ENCODE measurements around the gene C4BPB.

The C4BPB gene

DNA sequence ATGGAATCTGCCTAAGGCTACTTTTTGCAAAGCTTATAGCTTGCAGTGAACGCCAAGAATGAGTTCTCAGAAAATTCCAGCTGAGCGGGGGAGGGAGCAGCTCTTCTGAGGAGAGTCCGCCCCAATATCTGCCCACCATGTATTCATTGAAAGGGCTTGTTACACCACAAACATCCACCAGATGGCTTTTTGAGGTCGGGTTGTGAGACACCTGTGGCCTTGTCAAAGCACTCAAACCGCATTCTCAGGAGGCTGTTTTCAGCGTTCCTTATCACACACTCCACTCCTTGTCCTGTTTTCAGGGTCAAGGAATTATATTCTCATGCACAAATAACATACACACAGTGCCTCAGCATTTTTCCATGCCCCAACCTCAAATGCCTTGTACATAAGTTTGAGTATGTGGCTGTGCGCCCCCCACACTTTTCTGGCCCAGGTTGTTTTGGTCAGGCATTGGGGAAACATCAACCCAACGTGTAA is 3.9 kb upstream of the C4BPB start:
- peak; percentile 10 to 20 for DNase-seq (ENCODE audit: low read depth in 2 of 2)

DNA sequence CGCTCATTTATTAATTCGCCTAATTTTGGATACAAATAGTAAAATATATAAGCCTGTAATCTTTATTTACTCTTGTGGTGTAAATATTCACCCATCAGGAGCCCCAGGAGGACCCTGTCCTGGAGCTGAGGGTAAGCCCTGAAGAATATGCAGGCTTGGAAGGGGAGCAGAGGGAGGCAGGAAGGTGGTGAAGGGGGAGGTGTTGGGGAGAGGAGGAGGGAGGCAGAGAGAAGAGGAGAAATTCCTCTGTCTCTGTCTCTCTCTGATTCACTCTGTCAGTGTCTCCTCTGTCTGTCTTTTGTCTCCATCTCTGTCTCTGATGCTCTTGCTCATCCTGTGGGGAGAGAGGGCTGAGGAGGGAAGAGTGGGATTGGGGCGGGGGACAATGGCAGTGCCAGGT is 2.8 kb upstream of the C4BPB start:
- DNase-seq (ENCODE audit: low read depth in 2 of 2) = no peak

DNA sequence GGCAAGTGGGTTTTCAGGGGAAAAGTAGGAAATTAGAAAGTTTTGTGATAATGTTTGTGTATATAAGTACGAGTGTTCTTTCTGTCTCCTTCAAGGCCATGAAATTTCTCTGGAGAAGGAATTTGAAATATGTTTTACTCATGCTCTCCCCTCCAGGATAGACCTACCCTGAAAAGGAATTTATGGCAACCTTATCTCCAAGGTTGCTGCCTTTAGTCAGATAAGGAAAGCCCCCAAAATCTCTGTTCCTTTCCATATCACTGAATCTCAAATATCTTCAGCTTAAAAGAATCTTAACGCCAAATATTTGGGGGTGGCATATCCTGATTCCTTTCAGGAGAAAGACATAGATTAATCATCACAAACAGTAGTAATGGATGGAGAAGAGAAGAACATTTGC is 499 bp upstream of the C4BPB start:
- no peak for DNase-seq (ENCODE audit: low read depth in 2 of 2)

DNA sequence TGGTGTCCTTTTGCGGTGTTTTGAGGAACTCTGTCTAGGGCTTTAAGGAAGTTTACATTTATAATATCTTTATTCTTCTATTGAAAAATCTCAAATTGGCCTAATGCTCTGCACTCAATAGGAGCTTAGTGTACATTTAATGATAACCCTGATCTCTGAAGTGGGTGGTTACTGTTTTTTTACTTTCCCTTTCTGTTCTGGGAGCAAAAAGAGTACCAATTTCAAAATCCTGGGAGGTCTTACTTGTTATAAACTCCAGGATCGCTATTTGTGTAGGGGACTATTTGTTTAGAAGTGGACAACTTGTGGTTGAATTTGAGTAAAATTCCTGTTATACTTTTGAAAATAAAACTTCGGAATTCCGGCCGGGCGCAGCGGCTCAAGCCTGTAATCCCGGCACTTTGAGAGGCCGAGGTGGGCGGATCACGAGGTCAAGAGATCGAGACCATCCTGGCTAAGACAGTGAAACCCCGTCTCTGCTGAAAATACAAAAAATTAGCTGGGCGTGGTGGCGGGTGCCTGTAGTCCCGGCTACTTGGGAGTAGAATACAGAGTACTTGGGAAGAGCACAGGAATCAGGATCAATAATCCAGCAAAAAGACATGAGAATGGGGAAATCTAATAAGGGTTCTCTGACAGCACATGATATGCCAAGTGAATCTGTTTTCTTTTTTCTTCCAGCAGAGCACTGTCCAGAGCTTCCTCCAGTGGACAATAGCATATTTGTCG is 1.1 kb downstream of the C4BPB start:
- no peak for DNase-seq (ENCODE audit: low read depth in 2 of 2)

DNA sequence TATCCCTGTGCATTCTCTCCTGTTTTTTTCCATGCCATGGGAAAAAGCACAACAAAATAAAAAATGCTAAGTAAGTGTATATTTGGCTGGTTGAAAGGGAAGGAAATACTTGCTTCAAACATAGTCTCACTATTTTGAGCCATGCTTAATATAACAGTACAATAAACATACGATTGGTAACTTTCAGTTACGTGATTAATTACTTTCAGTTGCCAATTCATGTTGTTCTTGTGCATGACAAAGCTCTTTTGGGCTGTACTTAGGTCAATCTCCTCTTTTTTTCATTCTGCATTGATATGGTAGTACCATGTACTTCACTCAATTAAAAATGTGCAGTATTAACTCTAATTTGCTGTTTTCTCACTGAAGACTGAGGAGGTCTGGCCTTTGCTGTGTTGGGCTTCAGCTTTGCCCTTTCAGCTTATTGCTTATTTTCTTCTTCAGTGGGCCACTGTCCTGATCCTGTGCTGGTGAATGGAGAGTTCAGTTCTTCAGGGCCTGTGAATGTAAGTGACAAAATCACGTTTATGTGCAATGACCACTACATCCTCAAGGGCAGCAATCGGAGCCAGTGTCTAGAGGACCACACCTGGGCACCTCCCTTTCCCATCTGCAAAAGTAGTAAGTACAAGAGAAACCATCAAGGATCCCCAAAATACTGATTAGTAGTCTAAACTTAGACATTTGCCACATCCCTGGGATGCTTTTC is 2.7 kb downstream of the C4BPB start:
- no peak for DNase-seq (ENCODE audit: low read depth in 2 of 2)

DNA sequence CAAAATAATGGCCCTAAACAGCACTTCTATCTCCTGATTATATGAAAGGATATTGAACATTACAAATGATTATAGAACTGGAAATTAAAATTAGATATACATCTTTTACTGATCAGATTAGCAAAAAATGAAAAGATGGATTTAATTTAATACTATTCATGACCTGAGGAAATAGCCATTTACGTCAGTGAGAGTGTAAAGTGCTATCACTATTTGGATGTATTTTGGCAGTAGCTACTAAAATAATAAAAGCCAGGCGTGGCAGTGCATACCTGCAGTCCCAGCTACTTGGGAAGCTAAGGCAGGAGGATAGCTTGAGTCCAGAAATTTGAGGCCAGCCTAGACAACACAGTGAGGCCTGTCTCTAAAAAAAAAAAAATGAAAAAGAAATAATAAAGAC is 5.3 kb downstream of the C4BPB start:
- no peak for DNase-seq (ENCODE audit: low read depth in 2 of 2)

DNA sequence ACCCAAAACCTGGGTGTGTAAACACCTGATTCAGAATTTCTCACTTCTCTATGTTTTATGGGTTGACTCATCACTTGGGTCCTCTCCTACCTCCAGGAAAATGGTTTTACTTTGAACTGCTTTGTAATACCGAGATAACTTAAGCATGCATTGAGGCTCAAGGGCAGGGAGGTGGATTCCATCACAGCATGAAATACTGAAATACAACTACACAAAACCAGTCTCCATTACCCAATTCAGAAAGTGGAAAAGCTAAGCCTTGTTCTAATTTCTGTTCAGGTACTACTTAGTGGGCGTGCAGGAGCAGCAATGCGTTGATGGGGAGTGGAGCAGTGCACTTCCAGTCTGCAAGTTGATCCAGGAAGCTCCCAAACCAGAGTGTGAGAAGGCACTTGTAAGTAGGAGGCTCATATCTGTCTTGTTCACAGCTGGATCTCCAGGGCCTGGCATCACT is 9.2 kb downstream of the C4BPB start:
- no peak for DNase-seq (ENCODE audit: low read depth in 2 of 2)

DNA sequence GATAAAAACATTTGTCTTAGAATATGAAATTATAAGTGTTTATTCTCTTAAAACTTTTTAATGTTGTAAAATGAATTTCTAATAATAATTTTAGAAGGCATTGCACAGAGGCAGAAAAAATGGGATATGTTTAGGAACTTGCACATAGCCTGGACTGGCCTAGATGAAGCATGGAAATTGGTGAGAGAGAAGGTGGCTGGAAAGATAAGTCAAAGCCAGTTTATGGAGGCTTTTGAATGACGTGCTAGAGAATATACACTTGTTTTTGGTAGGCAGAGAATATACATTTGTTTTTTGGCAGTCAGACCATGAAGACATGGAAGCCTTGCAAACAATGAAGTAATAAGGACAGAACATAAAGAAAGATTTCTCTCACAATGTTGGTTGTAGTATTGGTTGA is 13.1 kb downstream of the C4BPB start:
- no peak for DNase-seq (ENCODE audit: low read depth in 2 of 2)

DNA sequence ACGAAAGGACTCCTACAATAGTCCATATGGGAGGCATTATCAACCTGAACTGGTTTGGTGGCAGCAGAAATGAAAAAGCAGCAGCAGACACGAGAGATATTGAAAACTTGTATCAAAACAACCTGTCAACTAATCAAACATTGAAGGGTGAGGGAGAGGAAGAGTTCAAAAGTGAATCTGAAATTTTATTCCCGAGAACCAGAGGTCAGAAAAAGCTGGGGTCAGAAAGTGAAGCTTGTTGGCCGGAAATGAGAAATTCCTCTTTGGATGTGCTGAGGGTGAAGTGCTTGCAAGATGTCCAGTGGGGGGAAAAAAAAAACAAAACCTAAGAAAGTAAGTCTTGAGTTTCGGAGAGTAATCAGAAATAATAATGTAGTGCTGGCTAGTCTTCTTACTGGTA is 13.5 kb downstream of the C4BPB start:
- no peak for DNase-seq (ENCODE audit: low read depth in 2 of 2)

DNA sequence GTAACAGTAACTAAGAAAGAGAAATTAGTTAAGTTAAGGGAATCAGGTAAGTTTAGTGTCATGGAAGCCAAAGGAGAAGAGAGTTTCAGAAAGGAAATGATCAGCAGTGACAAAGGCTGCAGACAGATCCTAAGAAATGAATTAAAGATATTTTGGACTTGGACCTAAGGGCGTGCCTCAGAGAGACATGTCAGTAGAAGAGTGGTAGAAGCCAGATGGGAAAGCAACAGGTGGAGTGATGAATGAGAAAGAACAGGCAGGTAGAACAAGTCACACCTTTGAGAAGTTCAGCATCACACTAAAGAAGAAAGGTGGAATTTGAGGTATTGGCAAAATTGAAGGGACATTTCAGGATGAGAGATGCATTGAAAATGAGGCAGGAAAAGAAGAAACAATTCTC is 14.0 kb downstream of the C4BPB start:
- DNase-seq (ENCODE audit: low read depth in 2 of 2) = no peak

DNA sequence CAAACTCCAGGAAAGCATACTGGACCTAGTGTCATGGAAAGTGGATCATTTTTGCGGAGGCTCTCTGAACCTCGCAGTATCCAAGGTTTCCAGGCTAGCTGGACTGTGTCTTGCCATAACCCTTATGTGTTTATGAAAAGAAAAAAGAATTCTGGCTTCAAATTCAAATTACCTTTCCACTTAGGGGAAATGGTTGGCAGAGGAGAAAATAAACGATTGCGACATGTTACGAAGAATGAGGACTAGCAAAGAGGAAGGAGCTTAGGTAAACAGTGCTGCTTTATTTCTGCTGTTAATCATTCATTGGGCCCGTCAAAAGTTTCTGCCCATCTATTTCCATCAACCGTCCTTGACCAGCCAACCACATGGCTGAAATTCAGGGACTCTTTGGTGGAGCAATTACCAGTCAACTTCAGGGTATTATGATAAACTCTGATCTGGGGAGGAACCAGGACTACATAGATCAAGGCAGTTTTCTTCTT is 15.3 kb downstream of the C4BPB start, which contains the start of gene C4BPA:
Gene C4BPA (plus strand): TSS at position 342 of the 482 bp plus-strand sequence. CDS start 8,793 bp downstream, outside the sequence.
- no peak for DNase-seq (ENCODE audit: low read depth in 2 of 2)

DNA sequence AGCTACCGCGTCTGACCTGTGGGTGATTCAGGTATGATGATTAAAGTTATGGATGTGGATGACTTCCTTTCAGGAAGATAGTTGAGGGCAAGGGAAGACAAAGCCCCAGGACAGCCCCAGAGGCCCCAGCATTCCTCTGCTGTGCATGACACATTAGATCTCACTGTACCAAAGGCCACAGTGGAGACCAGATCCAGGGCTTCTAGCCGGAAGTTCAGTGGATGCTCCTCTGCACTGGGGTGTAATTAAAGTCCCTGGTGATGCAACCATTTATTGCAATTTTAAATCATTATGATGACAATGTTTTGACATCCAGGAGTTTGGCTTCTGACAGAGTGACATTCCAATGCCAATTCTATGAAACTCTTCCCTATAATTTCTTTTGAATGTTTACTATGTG is 20.3 kb downstream of the C4BPB start:
- DNase-seq (ENCODE audit: low read depth in 2 of 2) = no peak

DNA sequence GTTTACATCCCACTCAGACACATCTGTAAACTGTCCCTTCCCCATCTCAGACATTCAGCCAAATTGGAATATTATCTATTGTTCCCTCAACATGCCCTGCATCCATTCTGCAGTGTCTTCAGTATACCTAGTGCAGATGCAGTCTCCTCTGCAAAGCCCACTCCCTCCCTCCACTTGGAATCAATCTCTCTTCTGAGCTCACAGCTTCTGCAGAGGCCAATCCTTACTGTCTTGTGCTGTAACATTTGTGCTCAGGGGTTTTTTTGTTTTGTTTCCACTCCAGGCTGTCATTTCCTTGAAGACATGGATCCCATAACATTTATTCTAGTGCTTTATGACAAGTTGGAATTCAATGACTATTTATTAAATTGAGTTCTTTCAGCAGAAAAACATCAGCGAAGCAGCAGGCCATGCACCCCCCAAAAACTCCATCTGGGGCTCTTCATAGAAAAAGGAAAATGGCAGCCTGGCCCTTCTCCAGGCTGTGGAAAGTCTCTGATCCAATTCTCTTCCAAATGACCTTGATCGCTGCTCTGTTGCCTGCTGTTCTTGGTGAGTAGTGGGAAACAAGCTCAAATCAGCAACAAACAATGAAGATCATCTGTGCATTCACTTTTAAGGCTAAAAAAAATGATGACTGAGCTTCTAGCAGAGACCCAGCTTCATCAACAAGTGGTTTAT is 24.1 kb downstream of the C4BPB start:
- no peak for DNase-seq (ENCODE audit: low read depth in 2 of 2)

DNA sequence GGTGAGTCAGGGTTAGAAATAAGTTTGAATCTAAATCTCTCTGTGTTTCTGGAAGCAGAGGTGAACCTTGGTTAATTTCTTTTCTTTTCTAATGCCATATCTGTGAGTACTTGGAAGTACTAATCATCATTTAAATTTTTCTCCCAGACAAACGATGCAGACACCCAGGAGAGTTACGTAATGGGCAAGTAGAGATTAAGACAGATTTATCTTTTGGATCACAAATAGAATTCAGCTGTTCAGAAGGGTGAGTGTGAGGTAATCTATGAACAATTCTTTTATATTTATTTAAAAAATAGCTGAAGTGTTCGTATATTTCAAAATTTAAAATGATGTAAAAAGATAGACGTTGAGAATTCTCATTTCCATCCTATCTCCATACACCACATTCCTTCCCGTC is 26.6 kb downstream of the C4BPB start:
- peak; percentile 5 to 12 for DNase-seq (ENCODE audit: low read depth in 2 of 2)

DNA sequence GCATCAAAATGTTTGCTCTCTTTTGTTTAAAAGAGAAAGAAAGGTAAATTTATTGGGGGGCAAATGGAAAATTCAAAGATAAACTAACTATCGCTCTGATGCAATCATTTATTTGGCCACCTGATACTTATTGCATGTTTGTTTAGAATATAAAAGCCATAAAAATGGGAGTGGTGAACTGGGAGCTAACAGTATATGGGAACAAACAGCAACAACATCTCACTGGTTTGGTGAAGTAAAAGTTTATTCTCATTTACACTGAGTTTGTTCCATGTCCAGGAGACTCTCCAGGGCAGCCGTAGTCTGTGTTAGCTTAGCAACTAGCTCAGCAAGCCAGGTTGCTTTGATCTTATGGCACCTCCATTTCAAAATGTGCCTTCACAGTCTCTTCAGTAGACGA is 35.7 kb downstream of the C4BPB start:
- DNase-seq (ENCODE audit: low read depth in 2 of 2) = no peak

DNA sequence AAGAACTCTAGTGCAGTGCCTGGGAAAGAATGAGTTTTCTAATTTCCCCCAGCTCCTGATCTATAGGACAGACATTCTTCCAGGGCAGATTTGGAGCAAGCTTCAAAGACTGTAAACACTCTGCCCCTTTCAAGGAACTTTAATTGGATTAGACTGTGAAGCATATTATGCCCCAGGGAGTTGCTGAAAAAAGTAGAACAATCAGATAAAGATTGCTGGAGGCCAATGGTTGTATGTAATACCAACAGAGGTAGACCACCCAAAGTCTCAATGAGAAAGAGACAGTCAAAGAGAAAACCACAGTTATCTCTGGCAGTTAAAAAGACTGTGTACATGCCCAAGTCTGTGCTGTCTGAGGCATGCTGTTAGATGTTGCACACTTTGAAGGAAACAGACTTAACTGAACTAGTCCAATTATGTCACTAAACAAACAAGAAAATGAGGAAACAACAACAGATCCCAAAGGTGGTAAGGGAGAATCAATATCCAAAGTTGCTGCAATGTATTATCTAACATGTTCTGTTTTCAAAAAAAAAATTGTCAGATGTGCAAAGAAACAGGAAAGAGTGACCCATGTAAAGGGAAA is 39.8 kb downstream of the C4BPB start:
- no peak for DNase-seq (ENCODE audit: low read depth in 2 of 2)

DNA sequence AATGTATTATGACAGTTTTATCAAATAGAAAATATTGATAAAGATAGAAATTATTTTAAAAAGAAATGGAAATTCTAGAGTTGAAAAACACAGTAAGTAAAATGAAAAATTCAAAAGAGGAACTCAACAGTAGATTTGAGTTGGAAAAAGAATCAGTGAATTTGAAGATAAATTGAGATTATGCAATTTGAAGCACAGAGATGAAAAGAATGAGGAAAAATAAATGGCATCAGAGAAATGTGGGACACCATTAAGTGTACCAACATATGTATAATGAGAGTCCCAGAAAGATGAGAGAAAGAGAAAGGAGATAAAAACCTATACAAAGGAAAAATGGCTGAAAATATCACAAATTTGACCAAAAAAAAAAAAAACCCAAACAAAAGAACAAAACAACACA is 40.4 kb downstream of the C4BPB start:
- DNase-seq (ENCODE audit: low read depth in 2 of 2) = no peak

DNA sequence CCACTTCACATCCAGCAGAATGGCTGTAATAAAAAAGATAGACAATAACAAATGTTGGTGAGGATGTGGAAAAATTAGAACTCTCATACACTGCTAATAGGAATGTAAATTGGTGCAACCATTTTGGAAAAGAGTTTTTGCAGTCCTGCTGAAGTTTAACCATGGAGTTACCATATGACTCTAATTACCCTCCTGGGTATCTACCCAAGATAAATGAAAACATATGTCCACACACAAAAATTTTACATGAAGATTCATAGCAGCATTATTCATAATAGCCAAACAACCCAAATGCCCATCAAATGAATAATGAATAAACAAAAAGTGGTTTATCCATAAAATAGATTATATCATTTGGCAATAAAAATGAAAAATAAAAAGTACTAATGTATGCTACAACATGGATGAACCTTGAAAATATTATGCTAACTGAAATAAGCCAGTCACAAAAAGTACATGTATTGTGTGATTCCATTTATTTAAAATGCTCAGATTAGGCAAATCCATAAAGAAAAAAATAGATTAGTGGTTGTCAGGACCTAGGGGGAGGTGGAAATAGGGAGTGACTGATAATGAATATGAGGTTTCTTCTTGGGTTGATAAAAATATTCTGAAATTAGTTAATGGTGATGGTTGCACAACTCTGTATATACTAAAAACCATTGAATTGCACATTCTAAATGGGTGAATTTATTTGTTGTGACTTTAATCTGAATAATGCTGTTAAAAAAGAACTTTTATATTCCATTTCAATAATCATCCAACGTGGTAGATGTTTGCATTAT is 41.8 kb downstream of the C4BPB start:
- peak in 1 of 2 experiments; percentile 1 for DNase-seq (ENCODE audit: low read depth in 2 of 2)

DNA sequence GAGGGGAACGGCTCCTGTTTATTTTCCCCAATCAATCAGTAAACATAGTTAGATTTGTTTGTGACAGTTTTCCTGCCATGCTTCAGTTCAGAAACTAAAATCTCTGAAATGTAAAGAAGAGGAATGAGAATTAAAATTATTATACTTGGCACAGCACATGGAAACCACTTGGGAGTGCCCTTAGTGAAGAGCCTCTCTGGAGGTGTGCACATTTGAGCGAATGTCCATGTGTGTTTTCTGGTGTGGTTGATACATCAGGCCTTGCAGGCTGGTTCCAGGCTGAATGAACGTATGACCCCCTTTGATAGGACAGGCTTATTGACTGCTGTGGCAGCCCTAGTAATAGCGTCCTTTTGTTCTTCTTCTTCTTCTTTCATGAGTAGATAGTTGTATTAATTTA is 42.5 kb downstream of the C4BPB start:
- DNase-seq (ENCODE audit: low read depth in 2 of 2) = no peak

DNA sequence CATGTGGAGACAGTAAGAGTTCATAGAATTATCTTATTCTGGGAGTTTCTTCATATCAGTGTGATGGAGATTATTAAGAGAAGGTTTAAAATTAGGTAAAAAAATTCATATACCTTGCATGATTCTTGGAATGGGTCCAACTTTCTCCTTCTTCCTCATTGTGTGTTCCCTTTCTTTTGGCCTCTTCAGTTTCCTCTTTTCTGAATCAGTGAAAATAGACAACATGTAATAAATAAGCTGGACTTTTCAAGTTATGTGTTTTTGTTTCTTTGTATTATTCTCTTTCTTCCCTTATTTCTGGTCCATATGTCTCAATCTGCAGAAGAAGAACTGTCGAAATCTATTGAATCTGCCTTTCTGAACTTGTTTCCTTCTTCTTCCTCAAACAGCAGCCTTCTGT is 45.9 kb downstream of the C4BPB start:
- no peak for DNase-seq (ENCODE audit: low read depth in 2 of 2)

DNA sequence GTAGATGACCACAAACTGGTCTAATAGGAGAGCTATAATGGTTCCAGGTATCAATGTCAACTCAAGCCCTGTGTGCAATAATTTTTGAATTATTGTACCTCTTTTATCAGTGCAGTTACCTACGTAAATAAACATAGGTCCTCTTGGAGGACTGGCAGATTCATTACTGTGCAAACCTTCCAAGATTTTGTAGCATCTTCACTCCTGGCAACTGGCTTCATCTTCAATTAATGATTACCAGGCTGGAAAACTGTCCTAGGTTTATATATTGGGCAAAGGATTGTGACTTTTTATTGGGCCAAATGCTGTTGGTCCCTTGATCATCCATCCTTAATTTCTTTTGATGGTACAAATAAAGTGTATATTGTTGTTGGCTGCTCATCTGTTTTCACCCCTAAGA is 51.0 kb downstream of the C4BPB start:
- DNase-seq (ENCODE audit: low read depth in 2 of 2) = no peak

Measured in fibroblast of skin of left quadriceps (primary cell).